DND-41 (cell line): ENCODE measurements around the gene SLC49A4.

Source experiments
- ATAC-seq: fragments of 200-7000 bp; cut with Tn5 transposase; 3 replicates; pipeline ENCODE4 v1.9.1; 2021; ENCODE audit warnings: low read depth; ENCODE audit not compliant: insufficient read depth
- DNase-seq: peaks from one replicate; pipeline ENCODE4 v3.0.0-alpha.2; 2020
- H2AFZ ChIP-seq: 2 replicates; pipeline ENCODE4 v1.6.0; 2012; ENCODE audit warnings: low read depth, low read length
- H3K27ac ChIP-seq: 2 replicates; pipeline ENCODE4 v1.5.1; 2012; ENCODE audit warnings: low read length, inconsistent platforms
- H3K27me3 ChIP-seq: fragments of 200-600 bp; sonication (generic); 2 replicates; pipeline ENCODE4 v1.6.0; 2012; ENCODE audit warnings: low read length, mild to moderate bottlenecking, inconsistent platforms; ENCODE audit not compliant: insufficient read depth, poor library complexity
- H3K36me3 ChIP-seq: 2 replicates; pipeline ENCODE4 v1.5.1; 2012; ENCODE audit warnings: low read length, inconsistent platforms; ENCODE audit not compliant: insufficient read depth
- H3K4me1 ChIP-seq: 2 replicates; pipeline ENCODE4 v1.5.1; 2012; ENCODE audit warnings: mild to moderate bottlenecking, low read length; ENCODE audit not compliant: insufficient read depth
- H3K4me2 ChIP-seq: 2 replicates; pipeline ENCODE4 v1.6.0; 2012; ENCODE audit warnings: mild to moderate bottlenecking, moderate library complexity, low read length, inconsistent platforms; ENCODE audit not compliant: insufficient read depth
- H3K4me3 ChIP-seq, 2 experiments: fragments of 200-600 bp in 1 of 2; shearing (Covaris generic) in 1 of 2; 2 replicates each; pipeline ENCODE4 v1.5.1; 2012 to 2016; ENCODE audit warnings: inconsistent platforms in 2 of 2, low read length in 2 of 2, mild to moderate bottlenecking in 2 of 2, low read depth in 1 of 2, moderate library complexity in 1 of 2
- H3K79me2 ChIP-seq: 2 replicates; pipeline ENCODE4 v1.6.0; 2012; ENCODE audit warnings: low read length, inconsistent platforms; ENCODE audit not compliant: insufficient read depth
- H3K9ac ChIP-seq: 2 replicates; pipeline ENCODE4 v1.6.0; 2012; ENCODE audit warnings: low read depth, mild to moderate bottlenecking, inconsistent platforms, low read length, moderate library complexity
- H3K9me3 ChIP-seq: 2 replicates; pipeline ENCODE4 v1.5.1; 2012; ENCODE audit warnings: low read length, moderate library complexity, mild to moderate bottlenecking, inconsistent platforms; ENCODE audit not compliant: insufficient read depth, severe bottlenecking
- H4K20me1 ChIP-seq: 2 replicates; pipeline ENCODE4 v1.6.0; 2012; ENCODE audit warnings: low read length; ENCODE audit not compliant: insufficient read depth
- CTCF ChIP-seq: IDR thresholded peaks from 2 replicates; pipeline ENCODE4 v1.5.1; 2012; ENCODE audit warnings: borderline replicate concordance, low read length, moderate library complexity, mild to moderate bottlenecking; ENCODE audit not compliant: poor library complexity, severe bottlenecking; ENCODE audit errors: extremely low read depth
- EZH2 ChIP-seq: IDR thresholded peaks from 3 replicates; pipeline ENCODE4 v1.6.1; 2012; ENCODE audit warnings: borderline replicate concordance, low read depth, mild to moderate bottlenecking, moderate library complexity, low read length, inconsistent platforms; ENCODE audit not compliant: severe bottlenecking

SLC49A4 gene

GRCh38 chr3:122924056-122924455 is 129.2 kb downstream of the SLC49A4 start:
- H3K36me3 ChIP-seq, result no peaks in the 10 kb centered on the region
- no peak overlapping the region for H3K4me3 ChIP-seq
- no peaks in the 10 kb centered on the region for H3K4me1 ChIP-seq
- H4K20me1 ChIP-seq, result no peaks in the 10 kb centered on the region
- no peaks in the 10 kb centered on the region for H3K79me2 ChIP-seq
- H3K27me3 ChIP-seq, result no peaks in the 10 kb centered on the region
- TF ChIP-seq CTCF (no peak), EZH2 (no peak)
- no peaks in the 10 kb centered on the region for H3K9me3 ChIP-seq
- no peak for ATAC-seq
- H3K4me2 ChIP-seq, result no peak overlapping the region
- H3K9ac ChIP-seq, result no peak overlapping the region
- no peak for DNase-seq
- no peak overlapping the region for H3K27ac ChIP-seq
- no peak overlapping the region for H2AFZ ChIP-seq

GRCh38 chr3:122925756-122926155 is 130.9 kb downstream of the SLC49A4 start:
- Histone ChIP-seq H3K27me3 (peaks cover 7% of the 10 kb centered on the region), H3K4me2 (no peak overlapping the region), H3K9ac (no peak overlapping the region), H3K4me3 (no peak overlapping the region), H3K36me3 (no peaks in the 10 kb centered on the region), H3K4me1 (no peaks in the 10 kb centered on the region), H3K9me3 (no peaks in the 10 kb centered on the region), H3K79me2 (no peaks in the 10 kb centered on the region), H2AFZ (no peak overlapping the region), H4K20me1 (no peaks in the 10 kb centered on the region), H3K27ac (no peak overlapping the region)
- DNase-seq (no peak), ATAC-seq (no peak)
- no peak for TF ChIP-seq CTCF
- no peak for TF ChIP-seq EZH2

- Histone ChIP-seq H3K27me3 (peaks cover 7% of the 10 kb centered on the region), H3K4me3 (no peak overlapping the region), H3K27ac (no peak overlapping the region), H3K9ac (no peak overlapping the region), H3K9me3 (no peaks in the 10 kb centered on the region), H4K20me1 (no peaks in the 10 kb centered on the region), H3K4me1 (no peaks in the 10 kb centered on the region), H3K4me2 (no peak overlapping the region), H3K36me3 (no peaks in the 10 kb centered on the region), H2AFZ (no peak overlapping the region), H3K79me2 (no peaks in the 10 kb centered on the region)
- TF ChIP-seq EZH2, result no peak
- no peak for TF ChIP-seq CTCF
- no peak for ATAC-seq
- no peak for DNase-seq
These were observed 131.5 kb downstream of the SLC49A4 start for GRCh38 chr3:122926322-122926721.

GRCh38 chr3:122926811-122927210 is 131.9 kb downstream of the SLC49A4 start:
- no peak for ATAC-seq

More at GRCh38 chr3:122926811-122927210, 131.9 kb downstream of the SLC49A4 start:
- Histone ChIP-seq H3K4me3 (no peak overlapping the region), H3K36me3 (no peaks in the 10 kb centered on the region), H3K9me3 (no peaks in the 10 kb centered on the region), H3K27ac (no peak overlapping the region), H3K79me2 (no peaks in the 10 kb centered on the region), H2AFZ (no peak overlapping the region), H3K4me1 (no peaks in the 10 kb centered on the region), H3K9ac (no peak overlapping the region), H4K20me1 (no peaks in the 10 kb centered on the region), H3K4me2 (no peak overlapping the region), H3K27me3 (peaks cover 7% of the 10 kb centered on the region)
- DNase-seq, result no peak
- TF ChIP-seq CTCF (no peak), EZH2 (no peak)
